Measurements from ENCODE around the gene CSTF1. TPM values are rescaled to one million over a fixed set of nuclear protein-coding genes. Genes with fewer than 3 reads are reported as not detected.

CSTF1 gene
- total RNA-seq, 1 donor, result 25.0 TPM

DNA sequence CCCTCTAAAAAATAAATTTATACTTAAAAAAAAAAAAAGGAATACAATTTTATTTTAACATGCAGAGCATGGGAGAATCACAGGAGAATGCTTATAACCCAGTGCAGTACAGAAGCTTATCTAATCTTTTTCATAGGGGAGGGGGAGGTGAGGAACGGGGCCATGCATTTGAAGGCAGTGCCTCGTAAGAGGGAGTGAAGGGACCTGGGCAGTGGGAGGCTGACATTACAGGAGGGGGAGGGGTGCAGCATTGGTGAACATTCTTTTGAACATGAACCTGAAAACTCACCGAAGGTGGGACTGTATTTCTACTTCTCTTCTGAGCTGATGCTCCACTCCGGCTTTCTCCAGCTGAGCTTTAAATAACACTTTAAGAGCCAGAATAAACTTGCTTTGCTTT lies 9.7 kb upstream of the CSTF1 start:
- Histone ChIP-seq H3K27me3 (ENCODE audit: insufficient read depth, low read length) (no peaks in the 10 kb centered on the region), H3K4me2 (ENCODE audit: insufficient read depth, low read length) (peak overlapping the region; percentile 63), H2AFZ (ENCODE audit: low read length) (peak overlapping the region; percentile 89), H3K36me3 (ENCODE audit: insufficient read depth, low read length) (peaks cover 39% of the 10 kb centered on the region), H3K4me1 (ENCODE audit: insufficient read depth, low read length) (peaks cover 31% of the 10 kb centered on the region), H3K4me3 (ENCODE audit: insufficient read depth, low read length) (peak overlapping the region; percentile 50), H3K27ac (ENCODE audit: low read depth, low read length) (no peak overlapping the region), H4K20me1 (ENCODE audit: insufficient read depth, low read length) (no peaks in the 10 kb centered on the region), H3K79me2 (ENCODE audit: insufficient read depth, low read length) (peaks cover 72% of the 10 kb centered on the region), H3K9me3 (ENCODE audit: low read depth, low read length) (no peaks in the 10 kb centered on the region)
- TF ChIP-seq, protein P1, sequence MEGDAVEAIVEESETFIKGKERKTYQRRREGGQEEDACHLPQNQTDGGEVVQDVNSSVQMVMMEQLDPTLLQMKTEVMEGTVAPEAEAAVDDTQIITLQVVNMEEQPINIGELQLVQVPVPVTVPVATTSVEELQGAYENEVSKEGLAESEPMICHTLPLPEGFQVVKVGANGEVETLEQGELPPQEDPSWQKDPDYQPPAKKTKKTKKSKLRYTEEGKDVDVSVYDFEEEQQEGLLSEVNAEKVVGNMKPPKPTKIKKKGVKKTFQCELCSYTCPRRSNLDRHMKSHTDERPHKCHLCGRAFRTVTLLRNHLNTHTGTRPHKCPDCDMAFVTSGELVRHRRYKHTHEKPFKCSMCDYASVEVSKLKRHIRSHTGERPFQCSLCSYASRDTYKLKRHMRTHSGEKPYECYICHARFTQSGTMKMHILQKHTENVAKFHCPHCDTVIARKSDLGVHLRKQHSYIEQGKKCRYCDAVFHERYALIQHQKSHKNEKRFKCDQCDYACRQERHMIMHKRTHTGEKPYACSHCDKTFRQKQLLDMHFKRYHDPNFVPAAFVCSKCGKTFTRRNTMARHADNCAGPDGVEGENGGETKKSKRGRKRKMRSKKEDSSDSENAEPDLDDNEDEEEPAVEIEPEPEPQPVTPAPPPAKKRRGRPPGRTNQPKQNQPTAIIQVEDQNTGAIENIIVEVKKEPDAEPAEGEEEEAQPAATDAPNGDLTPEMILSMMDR (IDR thresholded peaks at IDR 0.05; ENCODE audit: extremely low read depth, low read depth, low read length), result no peak
- no peak for DNase-seq (ENCODE audit: insufficient read length, low spot score, missing footprints)

DNA sequence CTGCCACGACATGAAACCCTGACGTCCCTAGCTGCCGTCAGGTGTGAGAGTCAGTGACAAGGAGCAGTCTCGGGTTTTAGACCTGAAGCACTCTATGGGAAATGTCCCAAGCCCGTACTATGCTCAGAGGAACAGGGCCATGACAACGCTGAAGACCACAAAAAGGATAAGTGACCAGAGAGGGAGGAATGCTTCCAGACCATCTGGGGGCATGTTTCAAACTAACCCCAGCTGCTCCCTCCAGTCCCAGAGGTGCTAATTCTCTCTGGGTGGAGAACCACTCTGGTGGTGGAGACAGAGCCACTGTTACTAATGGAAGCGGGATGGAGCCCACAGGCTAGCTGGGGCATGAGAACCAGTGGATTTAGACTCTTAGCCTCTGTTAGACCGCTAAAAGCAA lies 9.1 kb upstream of the CSTF1 start:
- DNase-seq (ENCODE audit: insufficient read length, low spot score, missing footprints), result no peak
- Histone ChIP-seq H3K4me1 (ENCODE audit: insufficient read depth, low read length) (peaks cover 31% of the 10 kb centered on the region), H3K36me3 (ENCODE audit: insufficient read depth, low read length) (peaks cover 38% of the 10 kb centered on the region), H4K20me1 (ENCODE audit: insufficient read depth, low read length) (no peaks in the 10 kb centered on the region), H3K27me3 (ENCODE audit: insufficient read depth, low read length) (no peaks in the 10 kb centered on the region), H3K9me3 (ENCODE audit: low read depth, low read length) (no peaks in the 10 kb centered on the region), H3K4me2 (ENCODE audit: insufficient read depth, low read length) (peak overlapping the region; percentile 63), H3K79me2 (ENCODE audit: insufficient read depth, low read length) (peaks cover 72% of the 10 kb centered on the region), H2AFZ (ENCODE audit: low read length) (peak overlapping the region; percentile 89), H3K4me3 (ENCODE audit: insufficient read depth, low read length) (peak overlapping the region; percentile 50), H3K27ac (ENCODE audit: low read depth, low read length) (peak overlapping the region; percentile 19)
- TF ChIP-seq, protein P1 (IDR thresholded peaks at IDR 0.05; ENCODE audit: extremely low read depth, low read depth, low read length), result no peak

DNA sequence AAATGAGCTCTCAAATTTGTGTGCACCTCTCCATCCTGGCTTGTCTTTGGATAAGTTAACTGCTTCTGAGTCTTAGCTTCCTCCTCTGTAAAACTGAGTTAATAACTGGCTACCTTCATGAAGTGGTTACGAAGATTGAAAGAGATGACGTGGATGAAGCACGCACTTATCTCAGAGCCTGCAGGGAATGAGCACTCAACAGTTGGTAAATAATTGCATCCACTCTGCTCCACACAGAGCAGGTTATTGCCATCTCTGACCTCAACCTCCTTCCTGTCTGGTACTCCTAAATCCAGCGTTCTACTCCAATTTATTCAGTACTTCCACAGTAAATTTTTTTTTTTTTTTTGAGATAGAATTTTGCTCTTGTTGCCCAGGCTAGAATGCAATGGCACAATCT lies 7.3 kb upstream of the CSTF1 start:
- Histone ChIP-seq H3K79me2 (ENCODE audit: insufficient read depth, low read length) (peaks cover 76% of the 10 kb centered on the region), H3K4me1 (ENCODE audit: insufficient read depth, low read length) (peaks cover 31% of the 10 kb centered on the region), H3K27ac (ENCODE audit: low read depth, low read length) (peak overlapping the region; percentile 29), H3K36me3 (ENCODE audit: insufficient read depth, low read length) (peaks cover 40% of the 10 kb centered on the region), H3K4me3 (ENCODE audit: insufficient read depth, low read length) (no peak overlapping the region), H3K4me2 (ENCODE audit: insufficient read depth, low read length) (no peak overlapping the region), H3K9me3 (ENCODE audit: low read depth, low read length) (no peaks in the 10 kb centered on the region), H4K20me1 (ENCODE audit: insufficient read depth, low read length) (no peaks in the 10 kb centered on the region), H3K27me3 (ENCODE audit: insufficient read depth, low read length) (no peaks in the 10 kb centered on the region), H2AFZ (ENCODE audit: low read length) (peak overlapping the region; percentile 27)
- TF ChIP-seq, protein P1 (IDR thresholded peaks at IDR 0.05; ENCODE audit: extremely low read depth, low read depth, low read length), result no peak
- no peak for DNase-seq (ENCODE audit: insufficient read length, low spot score, missing footprints)

DNA sequence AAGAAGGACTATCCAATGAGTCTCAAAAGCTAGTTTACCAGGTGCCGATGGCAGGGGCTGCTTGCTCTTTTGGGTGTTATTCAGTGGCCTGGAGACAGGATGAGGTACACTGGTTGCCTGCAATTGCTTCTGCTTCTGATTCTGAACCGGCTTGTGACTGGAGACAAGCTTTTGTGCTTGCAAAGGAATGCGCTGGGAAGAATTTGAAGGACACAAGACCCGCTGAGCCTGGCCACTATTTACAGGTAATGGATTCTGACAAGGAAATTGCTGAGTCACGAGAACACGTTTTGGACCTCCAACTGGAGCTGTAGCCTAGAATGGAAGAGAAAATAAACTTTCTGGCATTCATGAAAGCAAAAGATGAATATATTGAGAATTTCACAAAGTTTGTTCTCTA lies 6.2 kb upstream of the CSTF1 start:
- Histone ChIP-seq H3K4me3 (ENCODE audit: insufficient read depth, low read length) (no peak overlapping the region), H3K79me2 (ENCODE audit: insufficient read depth, low read length) (peaks cover 84% of the 10 kb centered on the region)

More for the DNA sequence above, 6.2 kb upstream of the CSTF1 start:
- no peaks in the 10 kb centered on the region for H3K9me3 ChIP-seq (ENCODE audit: low read depth, low read length)
- H3K27me3 ChIP-seq (ENCODE audit: insufficient read depth, low read length), result no peaks in the 10 kb centered on the region
- peaks cover 30% of the 10 kb centered on the region for H3K4me1 ChIP-seq (ENCODE audit: insufficient read depth, low read length)
- H4K20me1 ChIP-seq (ENCODE audit: insufficient read depth, low read length), result no peaks in the 10 kb centered on the region
- no peak overlapping the region for H2AFZ ChIP-seq (ENCODE audit: low read length)
- no peak overlapping the region for H3K27ac ChIP-seq (ENCODE audit: low read depth, low read length)
- no peak for DNase-seq (ENCODE audit: insufficient read length, low spot score, missing footprints)
- peaks cover 40% of the 10 kb centered on the region for H3K36me3 ChIP-seq (ENCODE audit: insufficient read depth, low read length)
- TF ChIP-seq, protein P1 (IDR thresholded peaks at IDR 0.05; ENCODE audit: extremely low read depth, low read depth, low read length), result no peak
- H3K4me2 ChIP-seq (ENCODE audit: insufficient read depth, low read length), result no peak overlapping the region
